Retinal pigment epithelial cell (primary cell): Measurements from ENCODE around the gene KIDINS220.

Source experiments
- DNase-seq: peaks from one replicate; pipeline ENCODE4 v3.0.0-alpha.2; 2010; ENCODE audit warnings: low read depth
- H3K4me3 ChIP-seq: 2 replicates; pipeline ENCODE4 v1.5.1; 2011; ENCODE audit warnings: mild to moderate bottlenecking, low read length, control low read depth, moderate library complexity
- CTCF ChIP-seq: conservative IDR thresholded peaks from 2 replicates; pipeline ENCODE4 v1.5.1; 2011; ENCODE audit warnings: low read depth, low read length, control low read depth, inconsistent platforms

Gene KIDINS220

GRCh38 chr2:8790739-8791162 lies 46.7 kb downstream of the KIDINS220 start:
- no peak for TF ChIP-seq CTCF
- H3K4me3 ChIP-seq, result no peak overlapping the region
- no peak for DNase-seq

- no peak for DNase-seq
- no peak overlapping the region for H3K4me3 ChIP-seq
- no peak for TF ChIP-seq CTCF
Observed at GRCh38 chr2:8786463-8786862, 51.0 kb downstream of the KIDINS220 start.

GRCh38 chr2:8779795-8780671 lies 57.4 kb downstream of the KIDINS220 start:
- no peak for TF ChIP-seq CTCF
- no peak overlapping the region for H3K4me3 ChIP-seq
- no peak for DNase-seq

GRCh38 chr2:8774371-8774770 lies 63.0 kb downstream of the KIDINS220 start:
- no peak for TF ChIP-seq CTCF
- H3K4me3 ChIP-seq, result no peak overlapping the region
- DNase-seq, result no peak

- H3K4me3 ChIP-seq, result no peak overlapping the region
- DNase-seq, result no peak
- TF ChIP-seq CTCF, result no peak
Observed at GRCh38 chr2:8767324-8767723, 70.1 kb downstream of the KIDINS220 start.

- DNase-seq, result no peak
- H3K4me3 ChIP-seq, result no peak overlapping the region
- TF ChIP-seq CTCF, result peak; percentile 65
Observed at GRCh38 chr2:8761529-8762164, 75.8 kb downstream of the KIDINS220 start.

GRCh38 chr2:8756716-8757115 lies 80.7 kb downstream of the KIDINS220 start:
- no peak for DNase-seq
- TF ChIP-seq CTCF, result no peak
- no peak overlapping the region for H3K4me3 ChIP-seq
